NCI-H526 (cell line): ENCODE data around the gene MSRB1.
A peak's percentile ranks its signal among the peaks of the same experiment; 100 is the strongest.

Experiments
- DNase-seq, 2 experiments: peaks; one replicate each; lab custom pipeline; 2025; lab: John Stamatoyannopoulos, UW

MSRB1 gene, protein sequence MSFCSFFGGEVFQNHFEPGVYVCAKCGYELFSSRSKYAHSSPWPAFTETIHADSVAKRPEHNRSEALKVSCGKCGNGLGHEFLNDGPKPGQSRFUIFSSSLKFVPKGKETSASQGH

DNA sequence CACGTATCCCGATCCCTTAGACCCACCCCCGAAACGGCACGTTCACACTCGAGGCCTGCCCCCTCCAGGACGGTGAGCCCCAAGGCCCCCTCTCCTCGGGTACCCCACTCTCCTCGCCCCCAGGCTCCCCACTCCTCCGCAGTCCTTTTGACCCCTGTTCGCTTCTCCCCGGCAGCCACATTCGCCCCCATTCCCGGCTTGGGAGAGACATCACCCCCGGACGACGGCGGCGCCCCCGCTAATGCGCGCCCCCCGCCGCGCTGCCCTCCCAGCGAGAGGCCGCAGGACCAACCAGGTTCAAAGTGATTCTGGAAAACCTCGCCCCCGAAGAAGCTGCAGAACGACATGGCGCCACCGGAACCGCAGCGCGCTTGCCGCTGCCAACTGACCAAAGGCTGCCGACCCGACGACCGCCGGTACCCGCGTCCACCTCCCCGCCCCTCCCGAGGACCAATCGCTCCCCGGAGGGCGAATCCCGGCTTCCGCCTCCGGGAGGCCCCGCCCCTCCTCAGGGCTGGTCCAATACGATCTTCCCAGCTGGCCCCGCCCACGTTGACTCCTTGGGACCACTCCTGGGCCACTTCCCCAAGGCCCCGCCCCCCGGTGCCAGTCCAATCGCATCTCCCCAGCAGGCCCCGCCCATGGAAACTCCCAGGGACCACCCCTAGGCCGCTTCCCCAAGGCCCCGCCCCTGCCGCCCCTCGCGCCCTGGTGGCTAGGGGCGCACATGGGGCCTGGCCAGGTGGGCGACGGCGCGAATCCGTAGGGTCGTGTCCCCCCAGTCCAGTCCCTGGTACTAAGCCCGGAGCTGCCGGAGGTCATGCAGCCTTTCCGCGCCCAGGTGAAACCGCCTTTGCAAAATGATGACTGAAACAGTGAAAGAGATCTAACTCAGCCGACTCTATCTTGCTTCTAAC lies at the start of gene MSRB1:
TSS of gene MSRB1 (minus strand) at position 390 of the 917 bp plus-strand sequence. CDS start at position 347, 43 bp downstream.
- peak; percentile 88 to 99 for DNase-seq

DNA sequence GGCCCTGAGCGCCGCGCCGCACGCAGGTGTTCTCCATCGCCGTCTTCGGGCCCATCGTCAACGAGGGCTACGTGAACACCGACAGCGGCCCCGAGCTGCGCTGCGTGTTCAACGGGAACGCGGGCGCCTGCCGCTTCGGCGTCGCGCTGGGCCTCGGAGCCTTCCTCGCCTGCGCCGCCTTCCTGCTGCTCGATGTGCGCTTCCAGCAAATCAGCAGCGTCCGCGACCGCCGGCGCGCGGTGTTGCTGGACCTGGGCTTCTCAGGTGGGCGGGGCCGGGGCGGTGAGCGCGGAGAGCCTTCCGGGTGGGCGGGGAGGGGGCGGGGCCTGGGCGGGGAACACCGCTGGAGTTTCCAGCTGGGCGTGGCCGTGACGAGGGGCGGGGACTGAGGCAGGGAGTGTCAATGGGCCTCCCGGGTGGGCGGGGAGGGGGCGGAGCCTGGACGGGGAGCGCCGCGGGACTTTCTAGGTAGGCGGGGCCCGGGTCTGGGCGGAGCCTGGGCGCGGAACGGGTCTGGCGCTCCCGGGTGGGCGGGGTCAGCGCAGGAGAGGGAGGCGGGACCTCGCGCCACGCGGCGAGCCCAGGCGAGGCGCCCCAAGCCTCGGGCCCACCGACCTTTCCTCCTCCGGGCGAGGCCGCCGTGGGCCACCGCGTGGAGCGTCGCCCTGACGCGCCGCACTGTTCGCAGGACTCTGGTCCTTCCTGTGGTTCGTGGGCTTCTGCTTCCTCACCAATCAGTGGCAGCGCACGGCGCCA lies 49.1 kb upstream of the MSRB1 start:
- DNase-seq, result peak in 1 of 2 experiments; percentile 92

DNA sequence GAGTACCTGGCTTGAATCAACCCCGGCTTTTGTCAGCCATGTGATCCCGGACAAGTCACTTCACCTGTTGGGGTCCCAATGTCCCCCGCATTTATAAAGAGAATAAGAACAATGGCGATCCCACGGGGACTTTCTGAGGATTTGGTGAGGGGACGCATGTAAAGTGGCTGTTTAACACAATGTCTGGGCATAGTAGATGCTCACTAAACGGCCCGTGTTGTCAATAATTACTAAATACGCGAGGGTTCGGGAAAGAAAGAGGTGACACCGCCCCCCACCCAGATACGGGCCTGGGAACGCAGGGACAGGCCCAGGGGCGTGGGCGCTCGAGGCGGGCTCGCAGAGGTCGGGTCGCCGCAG lies 48.6 kb upstream of the MSRB1 start:
- no peak for DNase-seq

DNA sequence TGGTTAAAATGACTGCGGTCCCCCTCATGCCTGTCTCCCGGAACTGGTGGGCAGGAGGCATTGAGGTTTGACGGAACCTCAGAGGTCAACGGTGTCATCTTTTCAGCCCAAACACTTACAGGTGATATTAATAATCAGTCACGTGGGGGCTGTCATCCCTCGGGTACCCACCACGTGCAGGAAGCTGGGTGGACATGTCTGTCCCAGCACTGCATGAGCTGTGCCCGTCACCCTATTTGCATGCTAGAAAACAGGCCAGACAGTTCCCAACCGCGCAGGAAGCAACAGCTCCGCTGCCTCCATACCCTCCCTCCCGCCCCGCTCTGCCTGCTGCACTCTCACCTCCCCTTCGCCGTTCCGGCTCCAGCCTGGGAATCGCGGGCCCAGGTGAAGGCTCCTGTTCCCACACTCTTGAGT lies 48.1 kb upstream of the MSRB1 start:
- peak in 1 of 2 experiments; percentile 66 for DNase-seq

DNA sequence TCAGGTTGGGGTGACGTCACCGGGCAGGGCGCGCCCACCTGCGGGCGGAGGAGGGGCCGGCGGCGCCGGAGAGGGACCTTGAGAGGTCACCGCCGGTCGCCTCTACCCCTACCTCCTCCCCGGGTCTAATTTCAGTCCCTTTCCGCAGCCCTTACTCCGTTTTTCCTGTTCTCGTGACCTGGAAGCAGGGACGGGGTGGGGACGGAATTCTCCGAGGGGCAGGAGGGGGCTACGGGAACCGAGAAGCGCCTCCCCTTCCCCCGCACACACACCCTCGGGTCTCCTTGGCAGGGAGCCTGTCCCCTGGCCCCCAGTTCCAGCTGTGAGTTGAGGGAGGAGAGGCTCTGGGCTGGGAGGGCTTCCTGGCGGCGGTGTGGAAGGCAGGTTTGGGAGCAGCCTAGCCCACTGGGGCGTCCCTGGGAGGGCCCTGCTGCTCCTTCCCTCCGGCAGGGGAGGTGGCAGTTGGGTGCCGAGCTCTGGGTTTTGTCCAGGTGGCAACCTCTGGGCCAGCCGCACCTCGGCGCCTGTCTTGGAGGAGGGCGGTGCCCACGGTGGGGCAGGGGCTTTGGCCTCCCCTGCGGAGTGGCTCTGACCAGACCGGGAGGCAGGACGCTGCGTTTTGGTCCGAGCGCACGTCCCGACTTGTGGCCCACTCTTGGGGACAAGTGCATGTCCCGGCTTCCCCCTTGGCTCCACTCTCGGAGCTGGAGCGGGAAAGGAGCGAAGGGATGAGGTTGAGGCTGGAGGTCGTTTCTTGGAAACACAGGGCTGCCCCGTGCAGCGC lies 47.5 kb upstream of the MSRB1 start:
- DNase-seq, result peak in 1 of 2 experiments; percentile 47

DNA sequence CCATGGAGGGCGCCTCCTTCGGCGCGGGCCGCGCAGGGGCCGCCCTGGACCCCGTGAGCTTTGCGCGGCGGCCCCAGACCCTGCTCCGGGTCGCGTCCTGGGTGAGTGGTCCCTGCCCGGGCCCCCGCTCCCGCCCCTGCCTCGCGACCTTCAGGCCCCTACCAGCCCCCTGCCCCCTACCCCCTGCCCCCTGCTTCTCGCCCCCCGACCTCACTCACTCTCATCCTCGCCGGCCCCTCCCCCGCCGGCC lies 47.0 kb upstream of the MSRB1 start:
- DNase-seq, result no peak

DNA sequence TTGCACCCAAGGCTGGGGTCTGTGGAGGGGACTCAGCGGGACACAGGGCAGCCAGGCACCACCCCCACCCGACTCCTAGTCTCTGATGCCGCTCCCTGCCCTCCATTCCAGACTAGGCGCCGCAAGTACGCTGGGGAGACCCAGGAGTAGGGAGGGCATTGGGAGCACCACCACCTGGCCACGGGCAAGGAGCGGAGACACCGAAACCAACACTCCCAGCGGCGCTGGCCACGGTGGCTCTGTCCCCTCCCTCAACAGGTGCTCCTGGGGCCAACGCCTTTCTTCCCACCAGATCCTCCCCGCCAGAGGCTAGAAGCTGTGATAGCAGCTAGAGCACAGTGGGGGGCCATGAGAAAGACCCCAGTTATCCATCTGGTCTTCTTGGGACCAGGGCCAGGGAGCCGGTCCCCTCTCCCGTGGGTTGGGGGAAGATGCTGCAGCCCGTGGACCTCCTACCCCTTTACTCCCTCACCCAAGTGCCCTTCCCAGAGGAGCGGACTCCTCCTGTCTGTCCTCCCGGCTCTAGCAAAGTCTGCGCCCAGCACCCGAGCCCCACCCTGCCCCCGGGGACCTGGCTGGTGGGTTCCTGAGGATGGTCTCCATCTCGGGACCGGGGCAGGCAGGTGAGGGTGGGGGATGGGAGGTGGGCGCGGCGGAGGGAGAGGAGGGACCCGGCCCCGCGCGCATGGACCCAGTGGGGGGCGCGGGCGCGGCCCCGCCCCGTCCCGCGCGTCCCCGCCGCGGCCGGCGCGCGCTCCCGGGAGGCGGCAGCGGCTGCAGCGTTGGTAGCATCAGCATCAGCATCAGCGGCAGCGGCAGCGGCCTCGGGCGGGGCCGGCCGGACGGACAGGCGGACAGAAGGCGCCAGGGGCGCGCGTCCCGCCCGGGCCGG lies 46.5 kb upstream of the MSRB1 start, which contains the start of gene SYNGR3:
TSS of gene SYNGR3 (plus strand) at position 762 of the 892 bp plus-strand sequence. CDS start 133 bp downstream, outside the sequence.
- DNase-seq, result peak in 1 of 2 experiments; percentile 49

DNA sequence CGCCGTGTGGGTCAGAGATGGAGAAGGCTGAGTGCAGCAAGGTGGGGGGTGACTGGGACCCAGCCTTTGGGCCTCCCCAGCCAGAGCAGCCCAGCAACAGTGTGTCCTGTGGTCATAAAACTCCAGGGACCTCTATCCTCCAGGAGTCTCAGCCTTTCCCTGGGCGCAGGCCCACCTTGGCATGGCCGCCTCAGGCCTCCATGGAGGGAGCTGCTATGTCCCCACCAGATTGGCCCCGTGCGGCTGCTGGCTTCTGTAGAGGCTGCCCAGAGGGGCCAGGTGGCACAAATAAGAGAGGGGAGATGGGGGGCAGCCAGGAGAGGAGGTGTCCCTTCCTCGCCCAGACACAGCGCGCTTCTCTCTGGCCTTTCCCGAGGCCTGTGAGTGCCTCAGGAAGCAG lies 44.2 kb upstream of the MSRB1 start:
- no peak for DNase-seq

DNA sequence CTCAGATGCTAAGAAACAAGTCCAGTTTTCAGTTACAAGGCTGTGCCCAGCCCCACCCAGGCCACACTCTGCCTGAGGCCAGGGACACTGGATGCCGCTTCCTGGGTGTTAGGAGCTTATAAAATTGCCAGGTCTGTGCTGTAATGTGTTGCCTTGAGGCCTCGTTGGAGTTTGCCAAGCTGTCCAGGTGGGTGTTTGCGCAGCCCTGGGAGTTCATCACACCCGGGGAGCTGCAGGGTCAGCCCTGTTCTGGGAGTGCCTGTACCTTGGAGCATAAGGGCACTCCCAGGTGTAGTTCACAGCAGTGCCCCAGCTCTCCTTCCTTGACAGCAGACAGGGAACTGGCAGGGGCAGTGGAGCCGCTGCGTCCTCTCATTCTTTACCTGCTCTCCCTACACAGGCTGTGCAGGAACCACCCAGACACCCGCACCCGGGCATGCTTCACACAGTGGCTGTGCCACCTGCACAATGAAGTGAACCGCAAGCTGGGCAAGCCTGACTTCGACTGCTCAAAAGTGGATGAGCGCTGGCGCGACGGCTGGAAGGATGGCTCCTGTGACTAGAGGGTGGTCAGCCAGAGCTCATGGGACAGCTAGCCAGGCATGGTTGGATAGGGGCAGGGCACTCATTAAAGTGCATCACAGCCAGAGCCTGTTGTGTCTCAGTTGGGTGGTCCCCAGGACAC lies 42.6 kb upstream of the MSRB1 start:
- no peak for DNase-seq

DNA sequence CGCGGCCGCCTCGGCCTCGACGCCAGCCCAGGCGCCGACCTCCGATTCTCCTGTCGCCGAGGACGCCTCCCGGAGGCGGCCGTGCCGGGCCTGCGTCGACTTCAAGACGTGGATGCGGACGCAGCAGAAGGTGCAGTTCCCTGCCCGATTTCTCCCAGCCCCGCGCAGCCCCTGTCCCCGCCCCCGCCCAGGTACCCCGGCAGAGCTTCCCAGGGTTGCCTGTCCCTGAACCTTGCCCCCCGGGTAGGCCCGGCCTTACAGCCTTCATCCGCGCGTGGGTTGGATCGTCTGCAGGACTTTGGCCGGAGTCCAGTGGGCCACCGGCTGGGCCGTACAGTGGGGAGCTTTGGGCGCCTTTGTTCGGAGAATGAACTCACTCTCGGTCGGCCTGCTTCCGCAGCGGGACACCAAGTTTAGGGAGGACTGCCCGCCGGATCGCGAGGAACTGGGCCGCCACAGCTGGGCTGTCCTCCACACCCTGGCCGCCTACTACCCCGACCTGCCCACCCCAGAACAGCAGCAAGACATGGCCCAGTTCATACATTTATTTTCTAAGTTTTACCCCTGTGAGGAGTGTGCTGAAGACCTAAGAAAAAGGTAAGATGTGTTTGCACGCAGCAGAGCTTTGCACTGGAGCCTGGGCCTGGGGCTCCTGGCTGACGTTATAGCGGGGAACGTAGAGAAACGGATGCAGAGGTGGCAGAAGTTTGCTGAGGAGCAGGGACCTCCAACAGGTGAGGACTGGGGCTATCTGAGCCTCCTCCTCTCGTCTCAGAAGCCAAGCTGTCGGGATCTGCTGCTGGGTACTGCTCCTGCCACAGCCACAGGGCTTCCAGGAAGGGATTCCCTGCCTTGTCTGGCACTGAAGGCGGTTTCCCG lies 41.6 kb upstream of the MSRB1 start:
- peak in 1 of 2 experiments; percentile 58 for DNase-seq

DNA sequence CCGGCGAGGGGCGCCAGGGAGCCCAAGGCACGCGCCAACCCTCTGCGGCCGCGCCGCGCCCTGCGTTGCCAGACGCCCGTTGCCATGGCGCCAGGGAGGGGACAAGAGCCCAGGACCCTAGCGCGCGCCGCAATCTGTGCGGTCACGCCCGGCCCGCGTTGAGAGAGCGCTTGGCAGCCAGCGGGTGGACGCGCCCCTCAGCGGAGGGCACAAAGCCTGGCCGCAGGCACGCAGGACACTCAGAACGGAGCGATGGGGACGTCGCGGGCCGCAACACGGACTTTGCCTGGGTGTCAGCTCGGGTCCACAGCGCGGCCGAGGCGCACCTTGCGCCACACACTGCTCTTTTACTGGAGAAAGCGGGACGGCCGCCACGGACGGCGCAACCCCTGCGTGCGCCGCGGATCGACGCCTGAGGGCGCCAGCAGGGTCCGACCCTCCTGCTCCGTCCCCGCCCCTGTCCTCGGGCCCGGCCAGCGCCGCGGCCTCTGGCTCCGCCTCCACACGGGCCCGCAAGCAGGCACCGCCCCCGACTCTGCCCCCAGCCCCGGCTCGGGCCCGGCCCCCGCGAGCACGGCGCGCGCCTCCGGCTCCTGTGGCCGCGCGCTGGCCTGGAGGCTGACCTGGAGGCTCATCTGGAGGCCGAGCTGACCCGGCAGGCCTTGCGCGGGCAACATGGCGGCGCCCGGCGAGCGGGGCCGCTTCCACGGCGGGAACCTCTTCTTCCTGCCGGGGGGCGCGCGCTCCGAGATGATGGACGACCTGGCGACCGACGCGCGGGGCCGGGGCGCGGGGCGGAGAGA lies 40.7 kb upstream of the MSRB1 start, which contains the start of gene GFER:
TSS of gene GFER (plus strand) at position 650 of the 803 bp plus-strand sequence. CDS start at position 676, 26 bp downstream.
- peak; percentile 70 to 89 for DNase-seq

DNA sequence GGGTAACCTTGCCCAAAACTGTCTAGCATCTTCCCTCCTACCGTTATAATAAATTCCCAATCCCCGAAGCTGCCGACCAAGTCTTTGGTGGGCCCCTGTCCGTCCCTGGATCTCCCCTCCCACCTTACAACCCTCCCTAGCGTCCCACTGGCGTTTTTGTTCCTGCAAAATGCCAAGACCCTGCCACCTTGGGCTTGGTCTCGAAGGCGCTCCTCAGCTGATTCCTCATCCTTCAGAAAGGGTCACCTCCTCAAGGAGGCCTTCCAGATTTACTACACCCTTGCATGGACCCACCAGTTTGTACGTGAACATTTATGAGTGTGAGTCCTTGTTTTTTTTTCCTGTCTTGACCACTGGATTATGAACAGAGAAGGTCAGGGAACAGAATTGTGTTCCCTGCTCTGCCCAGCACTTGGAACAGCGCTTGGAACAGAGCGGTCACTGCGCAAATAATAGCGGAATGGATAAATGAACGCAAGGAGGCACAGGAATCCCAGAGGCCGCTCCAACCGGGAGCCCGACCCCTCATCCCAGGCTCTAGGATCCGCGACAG lies 40.1 kb upstream of the MSRB1 start:
- DNase-seq, result no peak

DNA sequence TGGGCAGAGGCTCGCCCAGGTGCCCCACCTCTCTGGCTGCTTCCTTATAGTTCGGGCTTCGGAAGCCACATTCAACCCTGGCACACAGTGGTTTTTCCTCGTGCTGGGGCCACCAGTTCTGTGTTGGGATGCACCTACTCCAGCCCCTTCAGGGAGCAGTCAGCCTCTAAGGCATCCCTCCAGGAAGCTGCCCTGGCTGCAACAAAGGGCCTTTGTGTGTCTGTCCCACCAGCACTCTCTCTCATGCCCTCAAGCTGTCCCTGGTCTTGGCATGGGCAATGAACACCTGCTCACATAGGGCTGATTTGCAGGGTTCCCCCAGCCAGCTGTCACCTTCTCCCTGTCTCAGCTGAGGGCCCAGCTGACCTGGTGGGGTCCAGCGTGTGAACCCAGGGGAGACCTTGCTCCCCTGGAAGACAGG lies 39.0 kb upstream of the MSRB1 start:
- DNase-seq, result peak; percentile 83 to 88

DNA sequence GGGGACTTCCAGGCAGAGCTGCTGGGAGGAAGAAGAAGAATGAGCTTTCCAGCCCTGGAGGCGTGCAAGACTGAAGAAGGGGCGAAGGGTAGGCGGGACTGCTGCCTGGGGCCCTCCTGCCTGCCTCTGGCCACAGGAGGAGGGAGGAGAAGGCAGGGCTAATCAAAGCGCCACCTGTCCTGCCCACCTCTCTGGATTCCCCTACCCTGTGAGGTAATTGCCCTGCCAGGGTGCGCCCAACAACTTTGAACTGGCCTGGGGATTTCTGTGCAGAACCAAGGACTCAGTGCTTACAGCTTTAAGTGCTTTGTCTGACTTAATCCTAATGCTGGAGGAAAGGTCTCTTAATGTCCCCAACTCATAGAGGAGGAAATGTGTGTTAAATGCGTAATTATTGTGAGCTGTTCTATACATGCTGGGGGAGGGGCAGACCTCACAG lies 38.4 kb upstream of the MSRB1 start, which contains the start of gene NOXO1:
TSS of gene NOXO1 (minus strand) at position 72 of the 439 bp plus-strand sequence. CDS start 290 bp downstream, outside the sequence.
- peak in 1 of 2 experiments; percentile 60 for DNase-seq

DNA sequence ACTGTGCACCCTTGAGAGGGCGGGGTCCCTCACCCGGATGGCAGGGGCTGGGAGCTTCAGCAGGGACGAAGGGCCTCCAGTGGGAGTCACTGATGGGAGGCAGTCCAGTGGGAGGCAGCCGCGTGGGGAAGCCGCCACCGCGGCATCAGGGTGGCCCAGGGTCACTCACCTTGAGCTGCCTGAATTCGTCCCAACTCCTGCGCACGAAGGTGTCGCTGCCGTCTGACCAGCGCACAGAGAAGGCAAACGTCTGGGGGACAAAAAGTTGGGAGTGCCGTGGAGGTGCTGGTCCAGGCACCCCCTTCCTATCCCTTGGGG lies 37.7 kb upstream of the MSRB1 start:
- DNase-seq, result no peak

DNA sequence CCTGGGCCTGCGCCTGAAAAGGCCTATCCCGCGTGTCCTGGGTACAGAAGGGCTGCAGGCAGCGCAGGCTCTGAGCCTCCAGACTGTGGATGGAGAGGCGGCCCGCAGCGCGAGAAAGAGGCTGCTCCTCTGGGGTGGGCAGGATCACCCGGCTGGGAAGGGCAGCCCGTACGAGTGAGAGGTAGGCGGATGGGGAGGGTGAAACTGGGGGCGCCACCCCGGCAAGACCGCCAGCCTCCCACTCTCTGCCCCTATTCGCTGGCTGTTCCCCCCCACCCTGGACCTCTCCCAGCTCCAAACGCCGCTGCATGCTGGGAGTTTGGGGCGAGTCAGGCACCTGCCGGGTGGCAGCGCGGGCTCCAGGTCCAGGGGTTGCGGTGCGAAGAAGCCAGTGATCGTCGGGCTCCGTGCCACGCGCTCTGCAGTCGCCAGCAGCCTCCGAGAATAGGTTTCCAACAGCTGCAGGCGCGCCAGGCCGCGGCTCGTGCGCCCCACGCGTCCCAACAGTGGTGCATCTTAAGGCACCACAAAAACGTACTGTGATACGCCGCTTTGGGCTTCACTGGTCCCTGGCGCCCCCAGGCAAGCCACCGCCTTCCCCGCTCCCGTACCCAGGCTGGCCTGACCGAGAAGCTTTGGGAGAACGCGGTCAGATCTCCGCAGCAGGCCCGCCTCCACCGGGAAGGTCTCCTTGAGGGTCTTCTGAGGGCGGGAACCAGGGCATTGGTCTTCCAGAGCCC lies 37.2 kb upstream of the MSRB1 start:
- DNase-seq, result peak in 1 of 2 experiments; percentile 53
